Parathyroid adenoma (tissue), 2 donors: ENCODE results near the gene TBC1D17.

Source experiments
- H2AFZ ChIP-seq: fragments of 300-600 bp; sonication (generic); one replicate; pipeline ENCODE4 v1.7.0; 2017; ENCODE audit warnings: antibody characterized with exemption, mild to moderate bottlenecking
- H3K27ac ChIP-seq: fragments of 300-600 bp; sonication (generic); one replicate; pipeline ENCODE4 v1.7.0; 2017
- H3K27me3 ChIP-seq: fragments of 300-600 bp; sonication (generic); one replicate; pipeline ENCODE4 v1.7.0; 2017; ENCODE audit warnings: low read length; ENCODE audit not compliant: control insufficient read depth, insufficient read depth
- H3K36me3 ChIP-seq: fragments of 300-600 bp; sonication (generic); one replicate; pipeline ENCODE4 v1.7.0; 2017; ENCODE audit warnings: low read length; ENCODE audit not compliant: control insufficient read depth, insufficient read depth
- H3K4me1 ChIP-seq: fragments of 300-600 bp; sonication (generic); one replicate; pipeline ENCODE4 v1.7.0; 2017; ENCODE audit warnings: control low read depth
- H3K4me2 ChIP-seq: fragments of 300-600 bp; sonication (generic); one replicate; pipeline ENCODE4 v1.7.0; 2017; ENCODE audit warnings: low read length
- H3K4me3 ChIP-seq: fragments of 300-600 bp; sonication (generic); one replicate; pipeline ENCODE4 v1.7.0; 2017; ENCODE audit warnings: low read depth, low read length
- H3K79me2 ChIP-seq: fragments of 300-600 bp; sonication (generic); one replicate; pipeline ENCODE4 v1.7.0; 2017; ENCODE audit warnings: control low read depth
- H3K9ac ChIP-seq: fragments of 300-600 bp; sonication (generic); one replicate; pipeline ENCODE4 v1.7.0; 2017; ENCODE audit warnings: mild to moderate bottlenecking
- H3K9me3 ChIP-seq: fragments of 300-600 bp; sonication (generic); one replicate; pipeline ENCODE4 v1.7.0; 2017; ENCODE audit warnings: low read length; ENCODE audit not compliant: control insufficient read depth
- TF ChIP-seq, protein P1 (sequence below): fragments of 300-600 bp; sonication (generic); IDR thresholded peaks from one replicate; pipeline ENCODE4 v1.7.0; 2017; ENCODE audit warnings: antibody characterized with exemption, mild to moderate bottlenecking
- donor health status: primary hyperparathyroidism.

The TBC1D17 gene

DNA sequence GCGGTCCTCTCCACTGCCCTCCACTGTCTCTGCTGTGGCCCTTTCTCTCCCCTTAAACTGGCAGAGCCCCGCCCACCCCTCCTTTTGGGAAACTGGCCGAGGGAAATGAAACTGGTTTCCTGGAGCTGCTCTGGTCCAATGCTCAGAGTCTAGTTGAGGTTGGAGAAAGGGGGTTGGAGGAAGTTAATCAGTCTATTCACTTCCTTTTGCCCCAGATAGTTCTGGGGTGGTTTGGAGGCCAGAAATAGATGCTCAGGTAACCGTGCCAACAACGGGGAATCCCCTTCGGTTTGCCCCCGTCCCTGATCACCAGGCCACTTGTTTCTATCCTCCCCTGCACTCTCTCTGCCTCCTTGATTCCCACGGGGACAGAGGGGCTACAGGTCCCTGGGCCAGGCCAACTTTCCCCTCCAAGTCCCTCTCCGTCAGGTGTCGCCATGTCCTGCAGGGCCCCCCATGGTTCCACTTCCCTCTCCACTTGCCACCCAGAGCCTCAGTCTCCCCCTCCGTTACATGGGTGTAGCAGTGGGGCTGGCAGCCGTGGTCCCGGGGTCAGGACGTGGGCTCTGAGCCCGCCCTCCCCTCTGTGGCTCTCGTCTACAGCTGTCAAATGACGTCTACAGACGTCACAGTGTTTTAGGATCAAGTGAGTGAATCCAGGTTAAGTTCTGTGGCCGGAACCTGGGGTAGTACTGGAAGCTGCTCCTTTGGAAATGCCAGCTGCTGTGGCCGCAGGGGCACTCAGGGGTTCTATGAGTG is 19.5 kb downstream of the TBC1D17 start, which contains the start of gene IL4I1:
Gene IL4I1 (minus strand): TSS at position 25 of the 759 bp plus-strand sequence. CDS start 727 bp downstream, outside the sequence.
- H3K9ac ChIP-seq = no peak within 1 kb of the TSS
- no peaks in the 10 kb centered on the region for H3K79me2 ChIP-seq
- no peaks in the 10 kb centered on the region for H3K9me3 ChIP-seq
- no peak within 1 kb of the TSS for H3K27ac ChIP-seq
- TF ChIP-seq, protein P1, sequence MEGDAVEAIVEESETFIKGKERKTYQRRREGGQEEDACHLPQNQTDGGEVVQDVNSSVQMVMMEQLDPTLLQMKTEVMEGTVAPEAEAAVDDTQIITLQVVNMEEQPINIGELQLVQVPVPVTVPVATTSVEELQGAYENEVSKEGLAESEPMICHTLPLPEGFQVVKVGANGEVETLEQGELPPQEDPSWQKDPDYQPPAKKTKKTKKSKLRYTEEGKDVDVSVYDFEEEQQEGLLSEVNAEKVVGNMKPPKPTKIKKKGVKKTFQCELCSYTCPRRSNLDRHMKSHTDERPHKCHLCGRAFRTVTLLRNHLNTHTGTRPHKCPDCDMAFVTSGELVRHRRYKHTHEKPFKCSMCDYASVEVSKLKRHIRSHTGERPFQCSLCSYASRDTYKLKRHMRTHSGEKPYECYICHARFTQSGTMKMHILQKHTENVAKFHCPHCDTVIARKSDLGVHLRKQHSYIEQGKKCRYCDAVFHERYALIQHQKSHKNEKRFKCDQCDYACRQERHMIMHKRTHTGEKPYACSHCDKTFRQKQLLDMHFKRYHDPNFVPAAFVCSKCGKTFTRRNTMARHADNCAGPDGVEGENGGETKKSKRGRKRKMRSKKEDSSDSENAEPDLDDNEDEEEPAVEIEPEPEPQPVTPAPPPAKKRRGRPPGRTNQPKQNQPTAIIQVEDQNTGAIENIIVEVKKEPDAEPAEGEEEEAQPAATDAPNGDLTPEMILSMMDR = no peak
- no peak within 1 kb of the TSS for H3K4me3 ChIP-seq
- no peaks in the 10 kb centered on the region for H3K36me3 ChIP-seq
- H3K4me1 ChIP-seq = no peaks in the 10 kb centered on the region
- peak within 1 kb of the TSS; percentile 28 for H2AFZ ChIP-seq
- H3K27me3 ChIP-seq = no peaks in the 10 kb centered on the region
- no peak within 1 kb of the TSS for H3K4me2 ChIP-seq

DNA sequence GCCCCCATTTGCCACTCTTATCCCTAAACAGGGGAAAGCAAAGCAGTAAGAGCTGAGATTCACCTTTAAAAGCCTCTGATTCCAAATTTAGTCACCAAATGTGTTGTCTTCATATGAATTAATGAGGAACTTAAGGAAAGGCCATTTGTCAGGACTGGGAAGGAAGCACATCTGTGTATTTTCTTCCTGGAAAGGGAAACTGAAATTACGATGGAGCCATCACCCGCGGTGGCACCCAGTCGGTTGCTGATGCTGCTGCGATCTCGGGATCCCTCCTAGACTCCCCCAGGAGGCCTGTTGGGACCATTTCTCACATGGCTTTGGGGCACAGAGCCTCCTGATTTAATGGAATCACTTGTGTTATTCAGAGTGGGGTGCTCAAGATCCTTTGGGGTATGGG is 26.6 kb downstream of the TBC1D17 start:
- H2AFZ ChIP-seq = no peak overlapping the region
- H3K4me2 ChIP-seq = no peak overlapping the region
- H3K79me2 ChIP-seq = peaks cover 4% of the 10 kb centered on the region
- H3K4me1 ChIP-seq = no peaks in the 10 kb centered on the region
- H3K36me3 ChIP-seq = no peaks in the 10 kb centered on the region
- TF ChIP-seq, protein P1 = no peak
- no peaks in the 10 kb centered on the region for H3K9me3 ChIP-seq
- no peak overlapping the region for H3K27ac ChIP-seq
- no peak overlapping the region for H3K9ac ChIP-seq
- no peaks in the 10 kb centered on the region for H3K27me3 ChIP-seq
- H3K4me3 ChIP-seq = no peak overlapping the region

DNA sequence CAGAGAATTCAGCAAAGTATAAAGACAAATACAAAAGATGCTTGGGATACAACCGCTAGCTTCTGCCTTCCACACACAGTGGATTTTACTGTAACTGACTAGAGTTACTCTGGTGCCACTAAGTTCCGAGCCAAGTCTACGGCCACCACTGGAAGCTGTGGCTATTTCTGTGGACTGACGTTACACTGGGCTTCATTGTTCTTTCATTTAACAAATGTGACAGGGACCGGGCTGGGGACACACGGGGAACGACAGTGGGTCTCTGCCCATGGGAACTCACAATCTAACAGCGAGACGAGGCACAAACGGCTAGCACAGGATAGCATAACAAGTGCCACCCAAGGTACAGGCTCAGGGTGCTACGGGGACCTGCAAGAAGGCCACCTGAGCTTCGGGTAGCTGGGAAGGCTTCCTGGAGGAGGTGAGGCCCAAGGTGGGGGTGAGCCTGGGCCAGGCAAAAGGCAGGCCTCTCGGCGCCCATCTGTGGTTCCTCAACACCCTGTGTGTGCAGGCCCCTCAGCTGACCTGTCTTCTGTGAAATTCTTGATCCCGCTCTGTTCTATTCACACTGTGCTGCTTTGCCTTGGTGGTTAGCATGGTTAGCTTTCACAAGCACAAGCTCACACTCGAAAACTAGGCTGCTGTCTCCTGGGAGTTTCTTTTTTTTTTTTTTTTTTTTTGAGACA is 29.5 kb downstream of the TBC1D17 start:
- TF ChIP-seq, protein P1 = no peak

DNA sequence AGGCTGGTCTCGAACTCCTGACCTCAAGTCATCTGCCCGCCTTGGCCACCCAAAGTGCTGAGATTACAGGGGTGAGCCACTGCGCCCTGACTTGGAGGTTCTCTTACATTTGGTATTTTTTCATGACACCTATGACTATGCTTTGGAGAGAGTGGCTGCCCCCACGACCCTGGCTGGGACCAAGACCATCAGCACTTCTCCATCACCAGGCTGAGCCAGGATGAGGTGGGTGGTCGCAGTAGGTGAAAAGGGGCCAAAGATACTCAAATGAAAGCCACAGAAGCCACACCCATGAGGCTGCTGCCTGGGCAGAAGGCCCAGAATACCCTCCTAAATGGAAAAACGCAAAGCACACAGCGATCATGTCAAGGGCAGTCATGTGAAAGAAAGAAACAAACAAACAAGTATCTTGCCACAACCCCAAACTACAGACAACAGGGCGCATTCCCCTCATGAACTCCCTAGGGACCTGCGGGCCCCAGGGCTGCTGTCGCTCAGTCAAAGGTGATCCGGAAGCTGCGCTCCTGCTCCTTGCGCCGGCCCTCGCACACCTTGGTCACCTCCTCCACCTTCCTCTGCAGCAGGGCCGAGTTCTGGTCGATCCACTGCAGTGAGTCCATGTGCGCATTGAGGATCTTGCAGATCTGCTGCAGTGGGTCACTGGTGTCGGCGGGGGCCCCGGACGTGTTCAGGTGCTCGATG is 30.4 kb downstream of the TBC1D17 start:
- TF ChIP-seq, protein P1 = no peak
- Histone ChIP-seq H3K4me3 (no peak overlapping the region), H3K4me2 (no peak overlapping the region), H3K79me2 (peaks cover 4% of the 10 kb centered on the region), H3K4me1 (no peaks in the 10 kb centered on the region), H3K9me3 (no peaks in the 10 kb centered on the region), H3K27me3 (no peaks in the 10 kb centered on the region), H3K27ac (no peak overlapping the region), H3K36me3 (no peaks in the 10 kb centered on the region), H3K9ac (no peak overlapping the region), H2AFZ (no peak overlapping the region)

More for the DNA sequence above, 29.5 kb downstream of the TBC1D17 start:
- H3K36me3 ChIP-seq = no peaks in the 10 kb centered on the region
- H3K27ac ChIP-seq = no peak overlapping the region
- no peak overlapping the region for H3K9ac ChIP-seq
- no peak overlapping the region for H3K4me2 ChIP-seq
- no peaks in the 10 kb centered on the region for H3K4me1 ChIP-seq
- no peak overlapping the region for H2AFZ ChIP-seq
- no peaks in the 10 kb centered on the region for H3K9me3 ChIP-seq
- H3K27me3 ChIP-seq = no peaks in the 10 kb centered on the region
- no peak overlapping the region for H3K4me3 ChIP-seq
- H3K79me2 ChIP-seq = peaks cover 4% of the 10 kb centered on the region
